Brain microvascular endothelial cell (primary cell): ENCODE data around the gene ADK.

Experiments used
- DNase-seq: peaks from one replicate; pipeline ENCODE4 v3.0.0-alpha.2; 2020
- H3K27ac ChIP-seq: fragments of 250-450 bp; sonication (Bioruptor Pico); 2 replicates; pipeline ENCODE4 v1.5.1; 2020; ENCODE audit warnings: mild to moderate bottlenecking, moderate library complexity
- H3K27me3 ChIP-seq: fragments of 250-450 bp; sonication (Bioruptor Pico); replicated peaks from 2 replicates; pipeline ENCODE4 v1.5.1; 2020; ENCODE audit warnings: mild to moderate bottlenecking
- H3K36me3 ChIP-seq: fragments of 250-450 bp; sonication (Bioruptor Pico); replicated peaks from 2 replicates; pipeline ENCODE4 v1.5.1; 2020; ENCODE audit warnings: mild to moderate bottlenecking
- H3K4me3 ChIP-seq: 2 replicates; pipeline ENCODE4 v1.5.1; 2011; ENCODE audit warnings: low read depth, mild to moderate bottlenecking, control low read depth, low read length, moderate library complexity
- in situ Hi-C: cut with HindIII; loops from 2 replicates; pipeline ENCODE4 v1.10.0; 2017; ENCODE audit warnings: low sequenced_read_pairs, low pct_ligation_motif_present
- TF ChIP-seq, protein P1 (sequence below): IDR thresholded peaks from 2 replicates; pipeline ENCODE4 v1.5.1; 2011; ENCODE audit warnings: low read depth, mild to moderate bottlenecking, moderate library complexity, low read length, control low read depth, inconsistent platforms; ENCODE audit errors: missing control alignments

Gene ADK

DNA sequence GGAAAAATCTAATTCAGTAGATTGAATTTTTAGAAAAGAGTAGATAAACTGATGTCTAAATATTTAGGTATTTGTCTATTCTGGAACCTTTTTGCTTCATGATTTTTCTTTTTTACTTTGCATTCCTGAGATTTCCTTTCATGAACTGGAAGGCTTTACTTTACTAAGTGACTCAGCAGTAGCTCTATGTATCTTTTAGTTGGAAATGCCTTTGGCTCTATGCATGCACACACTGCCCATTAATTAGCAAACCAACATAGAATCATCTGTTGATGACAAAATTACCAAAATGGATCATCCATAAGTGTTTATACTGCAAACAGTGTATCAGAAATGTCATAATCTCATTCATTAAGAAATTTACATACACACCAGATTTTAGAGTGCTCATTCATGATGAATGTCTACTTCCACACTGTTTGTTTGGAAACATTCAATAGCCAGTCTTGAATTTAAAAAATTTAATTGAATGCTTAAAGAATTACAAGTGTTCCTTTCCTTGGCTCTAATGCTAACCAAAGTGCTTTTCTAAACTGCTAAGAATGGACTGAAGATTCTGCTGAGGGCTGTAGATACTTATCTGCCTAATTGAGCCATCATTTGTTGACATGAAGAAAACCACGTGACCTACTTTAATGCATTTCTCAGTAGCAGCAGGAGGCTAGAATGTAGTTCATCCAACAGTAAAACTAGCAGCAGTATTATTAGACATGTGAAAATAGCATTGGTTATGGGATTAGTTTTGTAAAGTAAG lies 282.0 kb downstream of the ADK start:
- H3K27me3 ChIP-seq: no peaks in the 10 kb centered on the region
- no peak for DNase-seq
- TF ChIP-seq, protein P1, sequence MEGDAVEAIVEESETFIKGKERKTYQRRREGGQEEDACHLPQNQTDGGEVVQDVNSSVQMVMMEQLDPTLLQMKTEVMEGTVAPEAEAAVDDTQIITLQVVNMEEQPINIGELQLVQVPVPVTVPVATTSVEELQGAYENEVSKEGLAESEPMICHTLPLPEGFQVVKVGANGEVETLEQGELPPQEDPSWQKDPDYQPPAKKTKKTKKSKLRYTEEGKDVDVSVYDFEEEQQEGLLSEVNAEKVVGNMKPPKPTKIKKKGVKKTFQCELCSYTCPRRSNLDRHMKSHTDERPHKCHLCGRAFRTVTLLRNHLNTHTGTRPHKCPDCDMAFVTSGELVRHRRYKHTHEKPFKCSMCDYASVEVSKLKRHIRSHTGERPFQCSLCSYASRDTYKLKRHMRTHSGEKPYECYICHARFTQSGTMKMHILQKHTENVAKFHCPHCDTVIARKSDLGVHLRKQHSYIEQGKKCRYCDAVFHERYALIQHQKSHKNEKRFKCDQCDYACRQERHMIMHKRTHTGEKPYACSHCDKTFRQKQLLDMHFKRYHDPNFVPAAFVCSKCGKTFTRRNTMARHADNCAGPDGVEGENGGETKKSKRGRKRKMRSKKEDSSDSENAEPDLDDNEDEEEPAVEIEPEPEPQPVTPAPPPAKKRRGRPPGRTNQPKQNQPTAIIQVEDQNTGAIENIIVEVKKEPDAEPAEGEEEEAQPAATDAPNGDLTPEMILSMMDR: no peak
- no peaks in the 10 kb centered on the region for H3K36me3 ChIP-seq
- H3K4me3 ChIP-seq: no peak overlapping the region
- in situ Hi-C loops: no loop called here
- peak overlapping the region; percentile 29 for H3K27ac ChIP-seq

DNA sequence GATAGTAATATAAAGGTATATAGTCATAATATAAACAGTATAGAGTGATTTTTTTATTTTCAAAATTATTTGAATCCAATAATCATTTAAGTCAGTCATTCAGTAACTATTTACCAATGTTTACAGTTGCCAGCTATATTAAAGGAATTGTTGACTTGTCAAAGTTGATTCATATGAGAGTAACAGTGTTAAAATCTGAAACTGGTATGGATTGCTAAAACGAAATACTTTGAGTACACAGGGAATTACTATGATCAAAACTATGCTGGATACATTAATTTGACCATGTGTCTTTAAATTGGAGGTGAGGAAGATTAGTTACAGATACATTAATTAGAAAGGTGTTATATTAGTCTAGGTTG lies 282.6 kb downstream of the ADK start:
- DNase-seq: no peak
- in situ Hi-C loops: no loop called here
- Histone ChIP-seq H3K27me3 (no peaks in the 10 kb centered on the region), H3K36me3 (no peaks in the 10 kb centered on the region), H3K4me3 (no peak overlapping the region), H3K27ac (peak overlapping the region; percentile 29)
- TF ChIP-seq, protein P1: no peak

DNA sequence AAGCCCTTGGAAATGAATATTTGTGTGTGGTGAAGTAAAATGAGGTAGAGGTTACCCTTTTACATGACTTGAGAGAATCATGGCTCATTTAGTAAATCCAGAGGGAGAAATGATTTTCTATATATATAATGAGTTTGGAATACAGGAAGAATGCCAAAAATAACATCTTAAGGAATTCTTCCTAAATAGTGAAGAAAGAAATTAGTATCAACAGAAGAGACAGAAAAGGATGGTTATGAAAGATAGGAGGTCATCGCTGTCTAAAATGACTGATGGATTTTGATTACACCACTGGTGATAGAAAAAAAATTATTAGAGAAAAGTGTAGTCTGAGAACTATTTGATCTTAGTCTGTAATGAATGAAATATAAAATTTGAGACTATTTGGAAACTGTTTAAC lies 283.0 kb downstream of the ADK start:
- TF ChIP-seq, protein P1: no peak
- H3K36me3 ChIP-seq: no peaks in the 10 kb centered on the region
- no peak for DNase-seq
- H3K27me3 ChIP-seq: no peaks in the 10 kb centered on the region
- no peak overlapping the region for H3K27ac ChIP-seq
- H3K4me3 ChIP-seq: no peak overlapping the region
- in situ Hi-C loops: no loop called here

DNA sequence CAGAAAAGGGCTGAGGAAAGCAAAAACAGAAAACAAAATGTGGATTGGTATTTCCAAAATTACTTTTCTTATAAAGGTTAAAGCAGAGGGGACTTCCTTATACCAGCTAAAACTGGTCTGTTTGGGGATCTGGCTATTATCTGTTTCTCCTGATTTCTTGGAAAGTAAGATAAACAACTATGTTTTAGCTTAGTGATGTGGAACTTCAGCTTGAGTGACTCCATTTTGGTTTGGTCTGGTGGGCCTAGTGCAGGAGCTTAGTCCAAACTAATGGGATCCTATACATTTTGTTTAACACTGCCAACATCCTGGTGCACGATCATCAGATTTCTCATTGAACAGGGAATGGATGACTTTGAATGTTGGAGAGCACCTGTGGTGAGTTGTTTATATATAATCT lies 283.5 kb downstream of the ADK start:
- no peak overlapping the region for H3K27ac ChIP-seq
- DNase-seq: no peak
- H3K4me3 ChIP-seq: no peak overlapping the region
- H3K27me3 ChIP-seq: no peaks in the 10 kb centered on the region
- in situ Hi-C loops: no loop called here
- TF ChIP-seq, protein P1: no peak
- no peaks in the 10 kb centered on the region for H3K36me3 ChIP-seq

DNA sequence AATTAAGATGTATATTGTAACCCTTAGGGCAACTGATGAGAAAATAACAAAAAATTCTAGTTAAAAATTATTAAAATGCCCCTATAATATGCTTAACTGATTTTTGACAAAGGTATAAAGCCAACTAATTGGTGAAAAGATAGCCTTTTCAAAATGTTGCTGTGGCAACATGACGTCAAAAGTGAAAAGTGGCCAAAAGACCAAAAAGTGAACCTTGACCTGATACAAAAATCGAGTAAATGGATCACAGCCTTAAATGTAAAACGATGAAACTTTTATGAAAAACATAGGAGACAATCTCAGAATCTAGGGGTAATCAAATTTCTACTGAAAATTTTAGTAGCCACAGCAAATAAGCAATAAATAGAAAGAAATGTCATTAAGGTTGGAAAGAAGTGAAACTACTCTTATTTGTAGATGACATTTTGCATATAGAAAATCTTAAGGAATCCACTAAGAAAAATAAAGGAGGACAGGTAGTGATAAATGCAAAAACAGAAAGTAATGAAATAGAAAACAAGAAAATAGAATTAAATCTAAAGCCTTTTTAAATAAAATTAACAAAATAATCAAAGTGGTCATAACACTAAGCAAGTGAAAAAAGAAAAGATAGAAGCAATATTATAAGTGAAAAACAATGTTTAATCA lies 285.6 kb downstream of the ADK start:
- in situ Hi-C loops: no loop called here
- H3K27me3 ChIP-seq: no peaks in the 10 kb centered on the region

More for the DNA sequence above, 285.6 kb downstream of the ADK start:
- TF ChIP-seq, protein P1: no peak
- H3K4me3 ChIP-seq: no peak overlapping the region
- DNase-seq: no peak
- H3K27ac ChIP-seq: no peak overlapping the region
- no peaks in the 10 kb centered on the region for H3K36me3 ChIP-seq
